Measurements from ENCODE around the gene KLHL2. TPM values are rescaled to one million over a fixed set of nuclear protein-coding genes. Genes with fewer than 3 reads are reported as not detected.

The KLHL2 gene
- total and polyA plus RNA-seq, 2 experiments from 2014 or later, result 7.1 to 14.8 TPM

GRCh38 chr4:165177725-165178666 lies 29.4 kb upstream of the KLHL2 start (continued):
- TF ChIP-seq EZH2phosphoT487 (IDR thresholded peaks at IDR 0.05; ENCODE audit: unreplicated experiment), result no peak

- H3K9me3 Mint-ChIP-seq, result no peaks in the 10 kb centered on the region; the same call in 2 of the 3 replicates
- no peak overlapping the region for H3K27ac ChIP-seq (ENCODE audit: low read depth)
- no peak overlapping the region for H3K4me3 Mint-ChIP-seq
- H3K27ac Mint-ChIP-seq, result no peak overlapping the region
- peaks cover 14% of the 10 kb centered on the region; the same call in 2 of the 3 replicates for H3K4me1 Mint-ChIP-seq
- H3K36me3 ChIP-seq (ENCODE audit: insufficient read depth), result no peaks in the 10 kb centered on the region
- H3K27me3 Mint-ChIP-seq (ENCODE audit: insufficient read depth, low read depth, poor library complexity), result no peaks in the 10 kb centered on the region
- DNase-seq (ENCODE audit: low spot score), result no peak
- H2AFZ ChIP-seq, result no peak overlapping the region
- no peak overlapping the region for H3K4me2 ChIP-seq
- no peaks in the 10 kb centered on the region for H3K79me2 ChIP-seq (replicated peaks; ENCODE audit: insufficient read depth)
- peaks cover 14% of the 10 kb centered on the region; the same call in 1 of the 2 replicates for H3K4me1 ChIP-seq (ENCODE audit: insufficient read depth)
- peaks cover 8% of the 10 kb centered on the region; the same call in 1 of the 2 replicates for H3K9me2 ChIP-seq (ENCODE audit: insufficient read depth)
- no peaks in the 10 kb centered on the region for H3K36me3 Mint-ChIP-seq (ENCODE audit: low read depth)
- H4K20me1 ChIP-seq (replicated peaks; ENCODE audit: insufficient read depth), result no peaks in the 10 kb centered on the region
- H3F3A ChIP-seq (replicated peaks; ENCODE audit: low read depth), result no peaks in the 10 kb centered on the region
- H3K4me3 ChIP-seq, result no peak overlapping the region
- no peaks in the 10 kb centered on the region for H3K27me3 ChIP-seq (ENCODE audit: insufficient read depth)
- no peak for ATAC-seq
- TF ChIP-seq REST (IDR thresholded peaks at IDR 0.05; ENCODE audit: unreplicated experiment) (no peak), ETS1 (IDR thresholded peaks at IDR 0.05) (no peak), CREB1 (CRISPR knock-in tag; IDR thresholded peaks at IDR 0.05; ENCODE audit: low read depth) (no peak), EZH2 (IDR thresholded peaks at IDR 0.05; ENCODE audit: low read depth, unreplicated experiment) (no peak), ZNF462 (CRISPR knock-in tag; IDR thresholded peaks at IDR 0.05) (no peak), EZH2phosphoT487 (IDR thresholded peaks at IDR 0.05; ENCODE audit: unreplicated experiment) (no peak), STAT1 (IDR thresholded peaks at IDR 0.05; ENCODE audit: unreplicated experiment) (no peak), ZNF114 (CRISPR knock-in tag; IDR thresholded peaks at IDR 0.05) (no peak), CTCF (conservative IDR thresholded peaks at IDR 0.05; ENCODE audit: low read depth in 2 of 2) (no peak), JUNB (IDR thresholded peaks at IDR 0.05; ENCODE audit: unreplicated experiment) (no peak), POLR2AphosphoS5 (IDR thresholded peaks at IDR 0.05; ENCODE audit: low read depth) (no peak)
These were observed 23.1 kb upstream of the KLHL2 start for GRCh38 chr4:165184220-165184619.

Data from GM23338 (cell line).